ENCODE measurements around the gene MMP24. TPM values are rescaled to one million over a fixed set of nuclear protein-coding genes. Genes with fewer than 3 reads are reported as not detected.

The MMP24 gene
- total and polyA plus RNA-seq, 8 donors = 0.15 to 6.2 (median 1.6) TPM; not detected in 2

DNA sequence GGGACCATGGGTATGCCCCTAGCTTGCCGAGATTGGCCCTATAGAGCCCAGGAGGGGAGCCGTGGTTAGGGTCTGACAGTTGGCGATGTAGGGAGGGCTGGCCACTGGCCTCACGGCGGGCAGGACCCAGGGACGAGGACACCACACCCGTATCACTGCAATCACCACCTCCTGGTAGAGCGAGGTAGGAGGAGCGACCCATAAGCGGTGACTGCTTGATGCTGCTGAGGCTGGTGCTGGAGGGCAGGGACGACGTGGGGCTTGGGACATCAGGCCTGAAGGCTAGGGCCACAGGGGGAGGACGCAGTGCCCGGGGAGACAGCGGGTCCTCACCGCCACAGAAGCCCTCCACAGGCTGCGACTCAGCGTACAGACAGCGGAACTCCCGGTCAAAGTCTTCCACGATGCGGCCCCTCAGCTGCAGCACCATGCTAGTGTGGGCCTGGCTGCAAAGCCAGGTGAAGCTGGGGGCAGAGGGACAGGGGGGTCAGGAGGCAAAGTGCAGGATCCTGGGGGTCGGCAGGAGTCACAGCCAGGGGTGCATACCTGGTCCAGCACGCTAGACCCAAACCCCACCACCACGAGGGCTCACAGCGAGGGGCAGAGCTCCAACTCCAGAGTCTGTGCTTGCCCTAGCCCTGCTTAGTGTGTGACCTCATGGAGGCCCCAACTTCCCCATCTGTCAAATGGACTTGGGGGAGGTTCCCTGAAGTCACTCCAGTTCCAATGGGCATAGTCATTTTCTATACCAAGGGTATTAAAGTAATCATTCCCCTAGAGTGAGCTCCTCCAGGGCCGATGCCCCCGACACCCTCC, 61.2 kb downstream of the MMP24 start:
- H3K27me3 ChIP-seq = peaks cover 0 to 11% (median 0%) of the 10 kb centered on the region in 3 donors
- no peak for DNase-seq
- peaks cover 11 to 26% (median 21%) of the 10 kb centered on the region in 4 donors for H3K4me1 ChIP-seq
- H3K27ac ChIP-seq = no peak overlapping the region
- TF ChIP-seq POLR2AphosphoS5 (IDR thresholded peaks at IDR 0.05) (no peak), POLR2A (IDR thresholded peaks at IDR 0.05) (no peak), EP300 (IDR thresholded peaks at IDR 0.05) (no peak)
- TF ChIP-seq, protein P1, sequence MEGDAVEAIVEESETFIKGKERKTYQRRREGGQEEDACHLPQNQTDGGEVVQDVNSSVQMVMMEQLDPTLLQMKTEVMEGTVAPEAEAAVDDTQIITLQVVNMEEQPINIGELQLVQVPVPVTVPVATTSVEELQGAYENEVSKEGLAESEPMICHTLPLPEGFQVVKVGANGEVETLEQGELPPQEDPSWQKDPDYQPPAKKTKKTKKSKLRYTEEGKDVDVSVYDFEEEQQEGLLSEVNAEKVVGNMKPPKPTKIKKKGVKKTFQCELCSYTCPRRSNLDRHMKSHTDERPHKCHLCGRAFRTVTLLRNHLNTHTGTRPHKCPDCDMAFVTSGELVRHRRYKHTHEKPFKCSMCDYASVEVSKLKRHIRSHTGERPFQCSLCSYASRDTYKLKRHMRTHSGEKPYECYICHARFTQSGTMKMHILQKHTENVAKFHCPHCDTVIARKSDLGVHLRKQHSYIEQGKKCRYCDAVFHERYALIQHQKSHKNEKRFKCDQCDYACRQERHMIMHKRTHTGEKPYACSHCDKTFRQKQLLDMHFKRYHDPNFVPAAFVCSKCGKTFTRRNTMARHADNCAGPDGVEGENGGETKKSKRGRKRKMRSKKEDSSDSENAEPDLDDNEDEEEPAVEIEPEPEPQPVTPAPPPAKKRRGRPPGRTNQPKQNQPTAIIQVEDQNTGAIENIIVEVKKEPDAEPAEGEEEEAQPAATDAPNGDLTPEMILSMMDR (IDR thresholded peaks at IDR 0.05) = no peak
- no peak overlapping the region for H3K4me3 ChIP-seq
- intact Hi-C loops (cut with DNase I; ENCODE audit: low total_unique reads) = no loop called here
- no peaks in the 10 kb centered on the region for H3K9me3 ChIP-seq
- peaks cover 0 to 3% (median 2%) of the 10 kb centered on the region in 4 donors for H3K36me3 ChIP-seq
- 83 to 92% (median 86%) methylated on average over 24 to 28 of the region's 28 CpGs for WGBS, 5 donors

DNA sequence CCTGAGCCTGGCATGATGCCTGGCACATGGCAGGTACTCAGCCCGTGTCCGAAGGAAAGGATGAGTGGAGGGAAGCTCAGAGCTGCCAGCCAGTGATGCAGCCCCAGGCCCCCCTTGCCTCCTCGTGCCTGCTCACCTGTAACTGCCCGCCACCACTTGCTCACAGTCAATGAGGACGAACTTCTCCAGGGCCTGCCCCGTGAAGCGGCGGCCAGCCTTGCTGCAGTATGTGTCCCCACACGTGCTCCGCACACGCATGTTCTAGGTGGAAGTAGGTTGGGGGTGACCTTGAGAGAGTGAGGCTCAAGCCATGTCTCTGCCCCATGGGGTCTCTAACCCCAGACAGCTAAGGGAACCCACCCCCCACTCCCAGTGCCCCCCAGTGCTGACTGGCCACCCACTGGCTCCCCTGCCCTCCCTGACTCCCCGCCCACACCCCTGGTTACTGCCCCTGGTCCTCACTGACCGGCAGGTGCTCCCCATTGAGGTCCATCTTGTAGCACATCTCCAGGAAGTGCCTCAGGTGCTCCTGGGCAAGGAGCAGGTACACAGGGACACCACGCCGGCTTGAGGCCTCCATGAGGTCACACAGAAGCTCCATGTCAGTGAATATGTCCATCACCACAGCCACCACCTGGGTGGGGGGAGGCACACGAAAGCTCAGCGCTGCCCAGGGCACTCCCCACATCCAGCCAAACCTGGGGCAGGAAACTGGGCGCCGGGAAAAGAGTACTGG, 62.0 kb downstream of the MMP24 start:
- no peak for DNase-seq
- Histone ChIP-seq H3K9me3 (no peaks in the 10 kb centered on the region), H3K4me1 (peaks cover 3 to 18% (median 14%) of the 10 kb centered on the region in 4 donors), H3K4me3 (no peak overlapping the region), H3K27ac (no peak overlapping the region), H3K27me3 (peaks cover 0 to 19% (median 0%) of the 10 kb centered on the region in 3 donors), H3K36me3 (no peaks in the 10 kb centered on the region)
- TF ChIP-seq, protein P1 (IDR thresholded peaks at IDR 0.05) = no peak
- no peak for TF ChIP-seq POLR2AphosphoS5 (IDR thresholded peaks at IDR 0.05)
- no peak for TF ChIP-seq POLR2A (IDR thresholded peaks at IDR 0.05)
- TF ChIP-seq EP300 (IDR thresholded peaks at IDR 0.05) = no peak
- intact Hi-C loops (cut with DNase I; ENCODE audit: low total_unique reads) = no loop called here
- 81 to 90% (median 85%) methylated on average over 15 to 19 of the region's 19 CpGs for WGBS, 5 donors

DNA sequence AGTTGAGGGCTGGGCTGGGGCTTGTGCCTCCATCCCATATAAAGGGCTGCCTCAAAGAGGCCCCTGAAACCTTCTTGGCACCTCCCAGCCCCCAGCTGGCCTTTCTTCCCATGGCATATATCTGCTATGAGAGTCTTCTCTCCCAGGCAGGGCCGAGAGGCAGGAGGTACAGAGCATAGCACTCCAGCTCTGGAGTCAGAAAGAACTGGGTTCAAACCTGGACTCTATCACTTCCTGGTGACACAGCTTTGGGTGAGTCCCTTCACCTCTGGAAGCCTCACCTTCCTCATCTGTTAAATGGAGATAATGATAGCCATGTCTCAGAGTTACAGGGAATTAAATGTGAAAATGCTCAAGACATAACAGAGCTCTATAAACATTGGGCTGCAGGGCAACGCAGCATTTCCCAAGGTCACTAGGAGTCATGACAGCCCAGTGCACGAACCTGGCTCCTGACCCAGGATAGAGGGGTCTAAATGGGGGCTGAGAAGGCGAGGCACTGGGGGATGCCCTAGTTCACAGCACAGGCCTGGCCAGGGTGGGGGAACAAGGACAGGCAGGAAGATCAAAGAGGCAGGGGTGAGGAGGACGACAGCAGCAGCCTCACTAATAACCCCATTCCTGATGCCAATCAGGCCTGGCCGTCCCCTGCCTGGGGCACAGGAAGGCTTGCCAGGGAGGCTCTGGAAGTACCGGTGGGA, 63.8 kb downstream of the MMP24 start:
- DNase-seq = no peak
- Histone ChIP-seq H3K27ac (no peak overlapping the region), H3K4me3 (no peak overlapping the region), H3K4me1 (peaks cover 0 to 5% (median 1%) of the 10 kb centered on the region in 4 donors), H3K27me3 (peaks cover 0 to 34% (median 7%) of the 10 kb centered on the region in 3 donors), H3K9me3 (no peaks in the 10 kb centered on the region), H3K36me3 (no peaks in the 10 kb centered on the region)
- intact Hi-C loops (cut with DNase I; ENCODE audit: low total_unique reads) = no loop called here
- WGBS, 5 donors = 60 to 69% (median 64%) methylated on average over 6 to 7 of the region's 7 CpGs
- TF ChIP-seq POLR2A (IDR thresholded peaks at IDR 0.05) (no peak), POLR2AphosphoS5 (IDR thresholded peaks at IDR 0.05) (no peak), EP300 (IDR thresholded peaks at IDR 0.05) (no peak)
- TF ChIP-seq, protein P1 (IDR thresholded peaks at IDR 0.05) = no peak

DNA sequence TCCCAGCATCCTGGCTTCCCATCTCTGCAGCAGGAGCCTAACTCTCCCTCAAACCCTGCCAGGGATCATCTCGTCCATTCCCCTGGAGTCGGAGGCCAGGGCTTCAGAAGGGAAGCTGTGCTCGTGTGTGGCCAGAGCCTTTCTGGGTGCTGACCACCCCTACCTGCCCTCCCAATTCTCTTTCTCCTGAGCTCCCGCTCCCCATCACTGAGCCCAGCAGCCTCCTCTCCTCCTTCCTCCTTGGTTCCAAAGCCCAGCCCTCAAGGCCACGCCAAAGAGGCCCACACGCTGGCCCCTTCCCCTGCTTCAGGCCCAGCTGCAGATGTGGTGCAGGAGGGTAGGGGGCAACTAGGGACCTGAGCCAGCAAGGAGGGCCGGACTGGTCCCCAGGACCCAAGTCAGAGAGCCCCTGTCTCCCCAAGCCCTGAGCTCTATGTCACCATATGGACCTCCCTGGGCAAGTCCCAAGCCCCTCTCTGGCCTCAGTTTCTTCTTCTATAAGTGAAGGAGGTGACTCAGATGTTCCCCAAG, 64.5 kb downstream of the MMP24 start:
- WGBS, 5 donors = 82 to 87% (median 83%) methylated on average over 7 of the region's 7 CpGs
- Histone ChIP-seq H3K4me1 (no peaks in the 10 kb centered on the region), H3K27me3 (peaks cover 0 to 39% (median 9%) of the 10 kb centered on the region in 3 donors), H3K36me3 (no peaks in the 10 kb centered on the region), H3K4me3 (no peak overlapping the region), H3K27ac (no peak overlapping the region), H3K9me3 (no peaks in the 10 kb centered on the region)
- intact Hi-C loops (cut with DNase I; ENCODE audit: low total_unique reads) = no loop called here
- TF ChIP-seq, protein P1 (IDR thresholded peaks at IDR 0.05) = no peak
- TF ChIP-seq POLR2A (IDR thresholded peaks at IDR 0.05) = no peak
- no peak for TF ChIP-seq POLR2AphosphoS5 (IDR thresholded peaks at IDR 0.05)
- no peak for TF ChIP-seq EP300 (IDR thresholded peaks at IDR 0.05)
- no peak for DNase-seq
